ENCODE measurements around the gene CREG2.

GRCh38 chr2:101426822-101427221, 39.5 kb upstream of the CREG2 start:
- TF ChIP-seq CTCF (IDR thresholded peaks at IDR 0.05 in 8 of 11, conservative IDR thresholded peaks at IDR 0.05 in 3 of 11) (no peak), POLR2AphosphoS5 (IDR thresholded peaks at IDR 0.05) (no peak), POLR2A (IDR thresholded peaks at IDR 0.05) (no peak)

All from spleen (tissue), 7 donors.